ENCODE data around the gene OR52M1. TPM values are rescaled to one million over a fixed set of nuclear protein-coding genes. Genes with fewer than 3 reads are reported as not detected.

The OR52M1 gene
- polyA plus RNA-seq, 3 donors = not detected

GRCh38 chr11:4593739-4594138, 48.7 kb downstream of the OR52M1 start, which contains the start of gene OR52I1:
TSS of gene OR52I1 (plus strand) at chr11:4594039. CDS start at chr11:4594039, 0 bp downstream.
- no peak for DNase-seq
- H3K79me2 ChIP-seq (ENCODE audit: insufficient read depth, low read length) = no peaks in the 10 kb centered on the region
- no peak within 1 kb of the TSS for H3K27ac Mint-ChIP-seq
- H4K20me1 ChIP-seq (ENCODE audit: insufficient read depth, low read length) = no peaks in the 10 kb centered on the region
- no peak within 1 kb of the TSS for H3K27ac ChIP-seq (ENCODE audit: low read depth in 1 of 2, low read length in 2 of 2)
- no peaks in the 10 kb centered on the region for H3K9me3 ChIP-seq (replicated peaks in 1 of 2; ENCODE audit: control insufficient read depth in 1 of 2, insufficient read depth in 1 of 2, low read length in 2 of 2)
- no peaks in the 10 kb centered on the region for H3K4me1 ChIP-seq (ENCODE audit: control insufficient read depth in 1 of 2, insufficient read depth in 2 of 2, low read length in 2 of 2)
- intact Hi-C loops (cut with micrococcal nuclease) = no loop called here
- H3K27me3 Mint-ChIP-seq (ENCODE audit: low read depth in 3 of 3) = peaks cover 6 to 11% (median 8%) of the 10 kb centered on the region in 3 donors
- peaks cover 6 to 8% of the 10 kb centered on the region in 2 donors for H3K36me3 ChIP-seq (replicated peaks in 1 of 2; ENCODE audit: control insufficient read depth in 1 of 2, insufficient read depth in 2 of 2, low read length in 2 of 2)
- WGBS (ENCODE audit: insufficient coverage) = no CpG with 5 or more reads among the region's 1 CpG
- peaks cover 3 to 4% of the 10 kb centered on the region in 2 donors for H3K27me3 ChIP-seq (ENCODE audit: control insufficient read depth in 2 of 2, insufficient read depth in 2 of 2, low read length in 2 of 2)
- H3K4me3 Mint-ChIP-seq = no peak within 1 kb of the TSS
- H3K4me3 ChIP-seq (replicated peaks in 1 of 3; ENCODE audit: low read depth in 2 of 3, low read length in 3 of 3) = no peak within 1 kb of the TSS
- no peak within 1 kb of the TSS for H3K9ac ChIP-seq (ENCODE audit: insufficient read depth, low read length, poor library complexity, severe bottlenecking)
- peaks cover 14 to 19% of the 10 kb centered on the region in 2 donors for H3K36me3 Mint-ChIP-seq
- no peak within 1 kb of the TSS for H3K4me2 ChIP-seq (replicated peaks; ENCODE audit: extremely low read depth, low read length, poor library complexity, severe bottlenecking)
- TF ChIP-seq CTCF (IDR thresholded peaks at IDR 0.05) = no peak
- no peak within 1 kb of the TSS for H2AFZ ChIP-seq (ENCODE audit: insufficient read depth, low read depth, low read length, poor library complexity, severe bottlenecking)
- H3K4me1 Mint-ChIP-seq = no peaks in the 10 kb centered on the region
- no peaks in the 10 kb centered on the region for H3K9me3 Mint-ChIP-seq

Other genes with a start within 250 kb of the OR52M1 start
- not detected for gene OR52B4, start 176.8 kb upstream of the OR52M1 start, polyA plus RNA-seq
- gene TRIM21, start 151.5 kb upstream of the OR52M1 start, polyA plus RNA-seq = 10 to 100 TPM; 16.8 to 42.5 (median 29.9) TPM
- 1 to 10 TPM in 1 of 3 donors, under 1 TPM in 2; 0.16 to 1.5 (median 0.41) TPM for gene OR52K2, start 95.9 kb upstream of the OR52M1 start, polyA plus RNA-seq
- gene OR52K1, start 62.5 kb upstream of the OR52M1 start, polyA plus RNA-seq = 1 to 10 TPM in 1 of 3 donors, not detected in 2; 1.6 TPM
- under 1 TPM in 1 of 3 donors, not detected in 2; 0.04 TPM for gene OR52I2, start 36.6 kb downstream of the OR52M1 start, polyA plus RNA-seq
- gene OR52I1, start 48.8 kb downstream of the OR52M1 start, polyA plus RNA-seq = under 1 TPM in 1 of 3 donors, not detected in 2; 0.09 TPM
- gene TRIM68, start 63.0 kb downstream of the OR52M1 start, polyA plus RNA-seq = 1 to 10 TPM; 2.2 to 4.9 (median 3.0) TPM
- not detected for gene OR51D1, start 92.3 kb downstream of the OR52M1 start, polyA plus RNA-seq
- not detected for gene OR51E1, start 98.8 kb downstream of the OR52M1 start, polyA plus RNA-seq
- not detected for gene OR51E2, start 152.7 kb downstream of the OR52M1 start, polyA plus RNA-seq
- not detected for gene MMP26, start 159.6 kb downstream of the OR52M1 start, polyA plus RNA-seq
- not detected for gene OR51F1, start 224.7 kb downstream of the OR52M1 start, polyA plus RNA-seq